ENCODE results near the gene PAF1. TPM values are rescaled to one million over a fixed set of nuclear protein-coding genes. Genes with fewer than 3 reads are reported as not detected.

The PAF1 gene
- total and polyA plus RNA-seq, 2 donors (not counting 3 experiments of a cell fraction or from before 2014, with no cell fraction given): 55.1 to 90.8 TPM

DNA sequence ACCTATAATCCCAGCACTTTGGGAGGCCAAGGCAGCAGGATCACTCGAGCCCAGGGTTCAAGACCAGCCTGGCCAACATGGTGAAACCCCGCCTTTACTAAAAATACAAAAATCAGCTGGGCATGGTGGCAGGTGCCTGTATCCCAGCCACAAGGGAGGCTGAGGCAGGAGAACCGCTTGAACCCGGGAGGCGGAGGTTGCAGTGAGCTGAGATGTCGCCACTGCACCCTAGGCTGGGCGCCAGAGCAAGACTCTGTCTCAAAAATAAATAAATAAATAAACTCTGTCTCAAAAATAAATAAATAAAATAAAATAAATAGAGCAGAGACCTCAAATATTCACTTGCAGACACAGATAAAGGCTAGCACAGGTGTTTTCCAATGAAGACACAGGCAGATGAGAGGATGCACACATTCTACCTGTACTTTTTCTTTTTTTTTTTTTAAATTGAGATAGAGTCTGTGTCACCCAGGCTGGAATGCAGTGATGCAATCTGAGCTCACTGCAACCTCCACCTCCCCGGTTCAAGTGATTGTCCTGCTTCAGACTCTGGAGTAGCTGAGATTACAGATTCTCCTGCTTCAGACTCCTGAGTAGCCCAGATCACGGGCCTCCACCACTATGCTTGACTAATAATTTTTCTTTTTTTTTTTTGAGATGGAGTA is 47.5 kb upstream of the PAF1 start:
- no peak overlapping the region for H3K9ac ChIP-seq (replicated peaks; ENCODE audit: extremely low read depth, insufficient read depth, low read length)
- no TSS peak for BruUV-seq (replicated peaks)
- no peak overlapping the region for H2AFZ ChIP-seq (ENCODE audit: low read depth, low read length)
- no peak overlapping the region for H3K4me3 ChIP-seq (replicated peaks in 1 of 3; ENCODE audit: insufficient read depth in 1 of 3, low read depth in 1 of 3, low read length in 3 of 3)
- no peaks in the 10 kb centered on the region for H3K27me3 ChIP-seq (ENCODE audit: control insufficient read depth in 2 of 2, insufficient read depth in 2 of 2, low read length in 2 of 2)
- DNase-seq (ENCODE audit: low read depth, low spot score): no peak
- H3K27ac ChIP-seq (ENCODE audit: insufficient read depth, low read depth, low read length): no peak overlapping the region
- H3K9me1 ChIP-seq (replicated peaks; ENCODE audit: control insufficient read depth, extremely low read depth, insufficient read depth, low read length): no peaks in the 10 kb centered on the region
- peaks cover 21% of the 10 kb centered on the region for H3K4me1 ChIP-seq (ENCODE audit: control insufficient read depth, extremely low read depth, insufficient read depth, low read length)
- H4K20me1 ChIP-seq (replicated peaks; ENCODE audit: control insufficient read depth, extremely low read depth, insufficient read depth, low read length): no peaks in the 10 kb centered on the region
- dilution Hi-C loops (cut with MboI; ENCODE audit: extremely low pct_ligation_motif_present, low sequenced_read_pairs): no loop called here
- H3K36me3 ChIP-seq (ENCODE audit: control insufficient read depth in 2 of 2, extremely low read depth in 1 of 2, insufficient read depth in 2 of 2, low read length in 2 of 2): peaks cover 5 to 11% of the 10 kb centered on the region in 2 experiments
- no peak overlapping the region for H3K4me2 ChIP-seq (ENCODE audit: insufficient read depth, low read length)
- H3K79me2 ChIP-seq (ENCODE audit: control insufficient read depth, insufficient read depth, low read length): peaks cover 23% of the 10 kb centered on the region
- ChIA-PET CTCF (interaction anchor here (0.9 to 1.6 kb wide), 3 partner anchors 36 to 94 kb away, joined by 3 to 6 read pairs (median 4); partner anchors contain the start of gene EID2B), POLR2A (no interaction called here)
- no peak for FAIRE-seq
- intact Hi-C loops (cut with micrococcal nuclease): no loop called here
- H3K9me3 ChIP-seq (replicated peaks; ENCODE audit: control insufficient read depth, insufficient read depth, low read length): no peaks in the 10 kb centered on the region
- TF ChIP-seq MYC (IDR thresholded peaks at IDR 0.05; ENCODE audit: low read depth, low read length): no peak
- TF ChIP-seq EZH2 (IDR thresholded peaks at IDR 0.05; ENCODE audit: borderline replicate concordance, low read depth, low read length, severe bottlenecking): no peak
- no peak for TF ChIP-seq POLR2A (IDR thresholded peaks at IDR 0.05; ENCODE audit: low read depth, low read length)
- TF ChIP-seq, protein P1, sequence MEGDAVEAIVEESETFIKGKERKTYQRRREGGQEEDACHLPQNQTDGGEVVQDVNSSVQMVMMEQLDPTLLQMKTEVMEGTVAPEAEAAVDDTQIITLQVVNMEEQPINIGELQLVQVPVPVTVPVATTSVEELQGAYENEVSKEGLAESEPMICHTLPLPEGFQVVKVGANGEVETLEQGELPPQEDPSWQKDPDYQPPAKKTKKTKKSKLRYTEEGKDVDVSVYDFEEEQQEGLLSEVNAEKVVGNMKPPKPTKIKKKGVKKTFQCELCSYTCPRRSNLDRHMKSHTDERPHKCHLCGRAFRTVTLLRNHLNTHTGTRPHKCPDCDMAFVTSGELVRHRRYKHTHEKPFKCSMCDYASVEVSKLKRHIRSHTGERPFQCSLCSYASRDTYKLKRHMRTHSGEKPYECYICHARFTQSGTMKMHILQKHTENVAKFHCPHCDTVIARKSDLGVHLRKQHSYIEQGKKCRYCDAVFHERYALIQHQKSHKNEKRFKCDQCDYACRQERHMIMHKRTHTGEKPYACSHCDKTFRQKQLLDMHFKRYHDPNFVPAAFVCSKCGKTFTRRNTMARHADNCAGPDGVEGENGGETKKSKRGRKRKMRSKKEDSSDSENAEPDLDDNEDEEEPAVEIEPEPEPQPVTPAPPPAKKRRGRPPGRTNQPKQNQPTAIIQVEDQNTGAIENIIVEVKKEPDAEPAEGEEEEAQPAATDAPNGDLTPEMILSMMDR (IDR thresholded peaks at IDR 0.05; ENCODE audit: extremely low read depth in 1 of 2, insufficient read depth in 1 of 2, low read depth in 1 of 2, low read length in 2 of 2): no peak
- TF ChIP-seq JUN (IDR thresholded peaks at IDR 0.05; ENCODE audit: borderline replicate concordance, insufficient read depth, insufficient read length, low read depth): no peak
- no peak for TF ChIP-seq GATA2 (IDR thresholded peaks at IDR 0.05; ENCODE audit: insufficient read depth, insufficient read length, low read depth, low read length)

Data from endothelial cell of umbilical vein (primary cell).